ENCODE results near the gene CARD10.
"Not testable (repeated sequence)": the region's sequence is repeated elsewhere in the genome, so short reads cannot be mapped to it uniquely, and the experiment has no call there.

Gene CARD10

GRCh38 chr22:37555029-37555428 lies 35.8 kb upstream of the CARD10 start:
- no peak for DNase-seq

GRCh38 chr22:37553725-37554124 lies 34.5 kb upstream of the CARD10 start:
- no peak for DNase-seq

- no peak for DNase-seq
Observed at GRCh38 chr22:37552524-37553163, 33.4 kb upstream of the CARD10 start.

- DNase-seq, result no peak
Observed at GRCh38 chr22:37551981-37552380, 32.8 kb upstream of the CARD10 start.

- DNase-seq, result not testable (repeated sequence)
Observed at GRCh38 chr22:37550921-37551320, 31.7 kb upstream of the CARD10 start.

- DNase-seq, result no peak
Observed at GRCh38 chr22:37549704-37550059, 30.5 kb upstream of the CARD10 start.

- DNase-seq, result no peak
Observed at GRCh38 chr22:37547251-37547741, 28.1 kb upstream of the CARD10 start.

- DNase-seq, result no peak
Observed at GRCh38 chr22:37546437-37547250, 27.4 kb upstream of the CARD10 start.

GRCh38 chr22:37545703-37546436 lies 26.7 kb upstream of the CARD10 start:
- no peak for DNase-seq

GRCh38 chr22:37544955-37545702 lies 25.9 kb upstream of the CARD10 start:
- peak; percentile 76 for DNase-seq

- DNase-seq, result no peak
Observed at GRCh38 chr22:37542959-37543358, 23.7 kb upstream of the CARD10 start.

- not testable (repeated sequence) for DNase-seq
Observed at GRCh38 chr22:37542416-37542815, 23.2 kb upstream of the CARD10 start.

- DNase-seq, result not testable (repeated sequence)
Observed at GRCh38 chr22:37539790-37540189, 20.6 kb upstream of the CARD10 start.

- peak; percentile 96 for DNase-seq
Observed at GRCh38 chr22:37538590-37539357, 19.6 kb upstream of the CARD10 start.

- DNase-seq, result no peak
Observed at GRCh38 chr22:37535159-37535558, 15.9 kb upstream of the CARD10 start.

GRCh38 chr22:37534445-37534844 lies 15.2 kb upstream of the CARD10 start:
- DNase-seq, result no peak

- DNase-seq, result peak; percentile 52
Observed at GRCh38 chr22:37533995-37534394, 14.8 kb upstream of the CARD10 start.

- no peak for DNase-seq
Observed at GRCh38 chr22:37529652-37530345, 10.6 kb upstream of the CARD10 start.

- DNase-seq, result not testable (repeated sequence)
Observed at GRCh38 chr22:37527952-37528351, 8.7 kb upstream of the CARD10 start.

- DNase-seq, result not testable (repeated sequence)
Observed at GRCh38 chr22:37527081-37527752, 8.0 kb upstream of the CARD10 start.

GRCh38 chr22:37526376-37526775 lies 7.2 kb upstream of the CARD10 start:
- DNase-seq, result no peak
